Measurements from ENCODE around the gene SLC39A11. TPM values are rescaled to one million over a fixed set of nuclear protein-coding genes. Genes with fewer than 3 reads are reported as not detected.
A peak's percentile ranks its signal among the peaks of the same experiment; 100 is the strongest.

The SLC39A11 gene
- polyA plus RNA-seq, 3 donors = 16.6 to 27.9 (median 26.6) TPM

DNA sequence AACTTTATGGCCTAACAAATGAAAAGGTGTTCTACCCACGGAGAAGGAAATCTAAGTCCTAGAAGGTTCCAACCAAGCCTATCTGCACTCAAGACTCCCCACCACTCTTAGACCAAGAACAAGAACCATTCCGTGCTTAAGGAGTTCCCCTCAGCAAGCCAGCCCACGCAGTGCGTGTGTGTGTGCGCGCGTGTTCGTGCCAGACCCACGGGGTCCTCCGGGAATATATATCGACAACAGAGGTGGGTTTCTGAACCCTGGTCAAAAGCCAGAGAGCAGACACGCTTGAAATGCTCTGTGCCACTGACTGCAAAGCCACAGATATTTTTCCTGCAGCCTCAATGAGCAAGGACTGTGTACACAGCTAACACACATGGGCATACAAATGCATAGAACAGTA is 70.7 kb downstream of the SLC39A11 start:
- Histone ChIP-seq H3K4me2 (replicated peaks; ENCODE audit: extremely low read depth, low read length, poor library complexity, severe bottlenecking) (no peak overlapping the region), H3K36me3 (replicated peaks in 1 of 2; ENCODE audit: control insufficient read depth in 1 of 2, insufficient read depth in 2 of 2, low read length in 2 of 2) (peaks cover 21 to 44% of the 10 kb centered on the region in 2 donors), H3K9me3 (replicated peaks in 1 of 2; ENCODE audit: control insufficient read depth in 1 of 2, insufficient read depth in 1 of 2, low read length in 2 of 2) (peaks cover 3 to 19% of the 10 kb centered on the region in 2 donors), H3K27ac (ENCODE audit: low read depth in 1 of 2, low read length in 2 of 2) (no peak overlapping the region), H3K27me3 (ENCODE audit: control insufficient read depth in 2 of 2, insufficient read depth in 2 of 2, low read length in 2 of 2) (no peaks in the 10 kb centered on the region), H3K79me2 (ENCODE audit: insufficient read depth, low read length) (peaks cover 76% of the 10 kb centered on the region), H2AFZ (ENCODE audit: insufficient read depth, low read depth, low read length, poor library complexity, severe bottlenecking) (no peak overlapping the region), H3K4me1 (ENCODE audit: control insufficient read depth in 1 of 2, insufficient read depth in 2 of 2, low read length in 2 of 2) (no peaks in the 10 kb centered on the region), H3K4me3 (replicated peaks in 1 of 3; ENCODE audit: low read depth in 2 of 3, low read length in 3 of 3) (no peak overlapping the region), H4K20me1 (ENCODE audit: insufficient read depth, low read length) (peaks cover 5% of the 10 kb centered on the region), H3K9ac (ENCODE audit: insufficient read depth, low read length, poor library complexity, severe bottlenecking) (no peak overlapping the region)
- no peak for DNase-seq
- peaks cover 10 to 20% (median 14%) of the 10 kb centered on the region in 7 donors for H3K9me3 Mint-ChIP-seq
- H3K4me3 Mint-ChIP-seq = no peak overlapping the region
- TF ChIP-seq, protein P1, sequence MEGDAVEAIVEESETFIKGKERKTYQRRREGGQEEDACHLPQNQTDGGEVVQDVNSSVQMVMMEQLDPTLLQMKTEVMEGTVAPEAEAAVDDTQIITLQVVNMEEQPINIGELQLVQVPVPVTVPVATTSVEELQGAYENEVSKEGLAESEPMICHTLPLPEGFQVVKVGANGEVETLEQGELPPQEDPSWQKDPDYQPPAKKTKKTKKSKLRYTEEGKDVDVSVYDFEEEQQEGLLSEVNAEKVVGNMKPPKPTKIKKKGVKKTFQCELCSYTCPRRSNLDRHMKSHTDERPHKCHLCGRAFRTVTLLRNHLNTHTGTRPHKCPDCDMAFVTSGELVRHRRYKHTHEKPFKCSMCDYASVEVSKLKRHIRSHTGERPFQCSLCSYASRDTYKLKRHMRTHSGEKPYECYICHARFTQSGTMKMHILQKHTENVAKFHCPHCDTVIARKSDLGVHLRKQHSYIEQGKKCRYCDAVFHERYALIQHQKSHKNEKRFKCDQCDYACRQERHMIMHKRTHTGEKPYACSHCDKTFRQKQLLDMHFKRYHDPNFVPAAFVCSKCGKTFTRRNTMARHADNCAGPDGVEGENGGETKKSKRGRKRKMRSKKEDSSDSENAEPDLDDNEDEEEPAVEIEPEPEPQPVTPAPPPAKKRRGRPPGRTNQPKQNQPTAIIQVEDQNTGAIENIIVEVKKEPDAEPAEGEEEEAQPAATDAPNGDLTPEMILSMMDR (IDR thresholded peaks at IDR 0.05) = no peak
- 95% methylated on average over 12 of the region's 12 CpGs for WGBS (ENCODE audit: insufficient coverage)
- intact Hi-C loops (cut with micrococcal nuclease) = no loop called here
- peaks cover 54 to 63% of the 10 kb centered on the region in 2 donors for H3K36me3 Mint-ChIP-seq
- no peak overlapping the region for H3K27ac Mint-ChIP-seq
- H3K4me1 Mint-ChIP-seq = peaks cover 10% of the 10 kb centered on the region
- no peaks in the 10 kb centered on the region for H3K27me3 Mint-ChIP-seq (ENCODE audit: low read depth in 3 of 3)

DNA sequence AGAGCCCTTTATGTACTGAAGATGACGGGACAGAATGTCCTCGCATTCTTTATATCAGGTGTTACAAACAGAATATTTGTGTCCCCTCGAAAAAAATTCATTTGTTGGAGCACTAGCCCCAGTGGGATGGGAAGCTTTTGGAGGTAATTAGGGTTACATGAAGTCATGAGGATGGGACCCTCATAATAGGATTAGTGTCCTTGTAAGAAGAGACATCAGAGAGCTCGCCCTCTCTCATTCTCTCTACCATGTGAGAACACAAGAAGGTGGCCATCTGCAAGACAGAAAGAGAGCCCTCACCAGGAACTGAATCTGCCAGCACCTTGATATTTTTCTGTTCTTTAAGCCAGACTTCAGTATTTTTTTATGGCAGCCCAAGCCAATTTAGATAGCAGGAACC is 72.4 kb downstream of the SLC39A11 start:
- Histone ChIP-seq H3K9ac (ENCODE audit: insufficient read depth, low read length, poor library complexity, severe bottlenecking) (no peak overlapping the region), H4K20me1 (ENCODE audit: insufficient read depth, low read length) (peaks cover 9% of the 10 kb centered on the region), H3K4me2 (replicated peaks; ENCODE audit: extremely low read depth, low read length, poor library complexity, severe bottlenecking) (no peak overlapping the region), H3K4me3 (replicated peaks in 1 of 3; ENCODE audit: low read depth in 2 of 3, low read length in 3 of 3) (no peak overlapping the region), H3K4me1 (ENCODE audit: control insufficient read depth in 1 of 2, insufficient read depth in 2 of 2, low read length in 2 of 2) (no peaks in the 10 kb centered on the region), H3K79me2 (ENCODE audit: insufficient read depth, low read length) (peaks cover 90% of the 10 kb centered on the region), H2AFZ (ENCODE audit: insufficient read depth, low read depth, low read length, poor library complexity, severe bottlenecking) (no peak overlapping the region), H3K27ac (ENCODE audit: low read depth in 1 of 2, low read length in 2 of 2) (no peak overlapping the region), H3K36me3 (replicated peaks in 1 of 2; ENCODE audit: control insufficient read depth in 1 of 2, insufficient read depth in 2 of 2, low read length in 2 of 2) (peaks cover 18 to 40% of the 10 kb centered on the region in 2 donors), H3K27me3 (ENCODE audit: control insufficient read depth in 2 of 2, insufficient read depth in 2 of 2, low read length in 2 of 2) (no peaks in the 10 kb centered on the region), H3K9me3 (replicated peaks in 1 of 2; ENCODE audit: control insufficient read depth in 1 of 2, insufficient read depth in 1 of 2, low read length in 2 of 2) (peaks cover 3 to 19% of the 10 kb centered on the region in 2 donors)
- WGBS (ENCODE audit: insufficient coverage) = 100% methylated on average over 3 of the region's 4 CpGs
- Mint-ChIP-seq H3K4me3 (no peak overlapping the region), H3K9me3 (peaks cover 10 to 20% (median 14%) of the 10 kb centered on the region in 7 donors), H3K27ac (peak overlapping the region in 1 of 7 donors; percentile 10), H3K36me3 (peaks cover 45 to 49% of the 10 kb centered on the region in 2 donors), H3K27me3 (ENCODE audit: low read depth in 3 of 3) (no peaks in the 10 kb centered on the region), H3K4me1 (peaks cover 10% of the 10 kb centered on the region)
- DNase-seq = no peak
- TF ChIP-seq, protein P1 (IDR thresholded peaks at IDR 0.05) = no peak
- intact Hi-C loops (cut with micrococcal nuclease) = no loop called here
